Measurements from ENCODE around the gene TMEM229B.

TMEM229B gene

DNA sequence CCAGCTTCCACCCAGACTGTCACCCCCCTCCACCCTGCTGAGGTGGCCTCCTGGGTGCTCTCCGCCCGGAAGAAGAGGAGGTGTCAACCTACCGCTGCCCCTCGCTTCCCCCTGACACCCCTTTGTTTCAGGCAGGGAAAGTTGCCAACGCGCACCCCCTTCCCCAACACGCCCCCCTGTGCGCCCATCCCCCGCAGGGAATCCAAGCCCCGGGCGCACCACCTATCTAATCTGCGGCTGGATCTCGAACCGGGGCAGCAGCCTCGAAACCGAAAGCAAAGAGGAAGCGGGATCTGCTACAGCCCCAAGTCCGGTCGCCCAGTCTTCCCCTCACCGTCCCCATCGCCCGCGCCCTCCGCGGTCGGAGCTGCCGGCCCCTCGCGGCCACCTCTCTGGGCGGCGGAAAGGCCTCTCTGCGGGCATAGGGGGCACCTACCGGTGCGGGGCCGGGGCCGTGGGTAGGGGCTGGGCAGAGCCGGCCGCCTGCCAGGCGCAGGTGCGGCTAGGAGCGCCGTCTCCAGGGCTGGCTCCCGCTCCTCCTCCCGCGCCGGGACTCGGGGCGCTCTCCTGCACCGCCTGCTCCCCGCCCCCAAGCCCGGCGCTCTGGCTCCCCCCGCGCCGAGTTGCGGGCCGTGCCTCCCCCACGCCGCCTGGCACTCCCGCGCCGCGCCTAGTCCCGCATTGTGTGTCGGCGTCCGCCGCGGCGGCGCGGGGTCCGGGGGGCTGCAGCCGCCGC lies 26.3 kb upstream of the TMEM229B start:
- DNase-seq: peak; percentile 25

DNA sequence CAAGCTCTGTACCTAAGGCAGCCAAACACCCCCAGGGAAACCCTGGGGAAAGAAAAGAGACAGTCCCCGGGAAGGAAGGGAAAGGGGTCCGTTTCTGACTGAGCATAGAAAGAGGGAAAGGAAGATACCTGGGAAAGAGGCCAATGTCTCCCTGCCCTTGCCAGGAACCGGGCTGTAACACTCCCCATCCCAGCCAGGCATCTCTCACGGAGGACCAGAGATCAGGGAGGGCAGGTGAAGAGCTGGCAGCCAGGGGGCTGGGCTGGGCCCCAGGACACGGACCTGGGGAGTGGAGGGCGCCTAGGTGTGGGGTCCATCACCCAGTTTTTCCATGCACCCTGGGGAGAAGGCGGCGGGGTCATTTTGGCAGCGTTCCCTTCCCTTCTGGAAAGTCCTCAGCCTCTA lies 25.7 kb upstream of the TMEM229B start:
- no peak for DNase-seq

DNA sequence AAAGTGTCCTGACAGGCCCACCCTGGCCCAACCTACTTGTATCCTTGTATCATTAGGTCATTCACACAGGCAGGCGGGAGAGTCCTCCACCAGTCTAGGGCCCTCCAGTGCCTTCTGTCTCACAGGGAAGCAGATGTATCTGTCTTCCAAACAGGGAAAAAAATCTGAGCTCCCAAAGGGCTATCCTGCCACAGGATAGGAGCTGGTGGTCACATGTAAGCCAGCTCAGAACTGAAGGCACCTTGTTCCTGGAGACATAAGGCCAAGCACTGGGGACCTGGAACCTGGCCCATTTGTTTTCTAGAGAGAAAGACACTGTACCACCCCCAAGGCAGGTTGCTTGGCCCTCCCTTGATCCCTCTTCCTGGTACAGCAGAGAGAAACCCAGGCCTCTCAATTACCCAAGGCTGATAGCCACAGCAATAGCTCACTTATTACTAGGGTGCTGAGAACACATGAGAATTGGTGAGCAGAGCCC lies 25.1 kb upstream of the TMEM229B start:
- DNase-seq: no peak

DNA sequence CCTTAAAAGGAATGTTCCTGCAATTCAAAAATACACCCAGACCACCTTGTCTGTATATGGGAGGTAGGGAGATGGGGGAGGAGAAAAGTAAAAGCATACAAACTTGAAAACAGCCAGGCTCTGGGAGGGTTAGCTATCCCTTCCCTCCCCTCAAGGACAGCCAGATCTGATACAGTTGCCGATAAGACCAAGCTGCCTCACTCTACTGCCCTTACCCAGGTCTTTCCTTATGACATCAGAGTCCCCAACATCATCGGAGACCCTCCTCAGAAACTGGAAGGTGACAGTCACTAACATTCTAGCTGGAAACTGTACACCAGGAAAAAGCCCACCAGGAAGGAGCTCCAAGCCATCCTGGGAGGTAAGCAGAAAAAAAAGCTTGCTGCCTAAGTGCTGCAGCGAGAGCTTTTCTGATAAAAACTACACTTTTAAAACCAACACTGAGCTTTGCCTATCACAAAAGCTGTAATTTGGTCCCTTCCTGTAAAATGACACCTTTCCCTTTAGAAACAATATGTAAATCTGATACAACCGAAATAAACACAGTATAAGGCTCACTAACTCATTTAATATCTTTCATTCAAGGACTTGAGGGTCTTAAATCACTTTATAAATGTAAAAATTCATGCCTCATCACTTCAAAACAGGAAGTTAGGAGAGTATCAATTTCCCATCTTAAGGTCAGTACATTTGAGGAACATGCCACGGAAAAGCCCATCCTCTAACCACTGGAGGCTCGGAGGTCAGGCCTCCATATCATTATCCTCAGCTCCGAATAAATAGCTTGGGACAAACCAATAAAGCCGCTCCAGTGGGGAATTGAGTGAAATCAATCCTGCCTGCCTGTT lies 24.2 kb upstream of the TMEM229B start:
- no peak for DNase-seq

DNA sequence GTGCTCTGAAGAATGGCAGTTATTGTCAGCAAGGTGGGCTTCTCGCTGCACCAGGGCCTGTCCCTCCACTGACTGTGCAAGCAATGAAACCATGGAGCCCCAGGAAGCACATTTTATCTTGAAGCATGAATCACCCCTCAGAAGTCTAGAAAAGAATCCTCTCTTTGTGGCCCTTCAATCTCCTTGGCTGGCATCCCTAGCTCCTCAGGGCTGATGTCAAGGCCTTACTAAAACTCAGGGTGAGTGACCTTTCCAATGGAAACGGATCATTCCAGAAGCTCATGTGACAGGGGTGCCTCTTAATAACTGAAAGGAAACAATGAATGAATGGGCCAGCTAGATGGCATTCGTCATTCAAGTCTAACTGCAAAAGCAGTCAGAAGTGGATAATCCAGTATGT lies 22.3 kb upstream of the TMEM229B start:
- no peak for DNase-seq

DNA sequence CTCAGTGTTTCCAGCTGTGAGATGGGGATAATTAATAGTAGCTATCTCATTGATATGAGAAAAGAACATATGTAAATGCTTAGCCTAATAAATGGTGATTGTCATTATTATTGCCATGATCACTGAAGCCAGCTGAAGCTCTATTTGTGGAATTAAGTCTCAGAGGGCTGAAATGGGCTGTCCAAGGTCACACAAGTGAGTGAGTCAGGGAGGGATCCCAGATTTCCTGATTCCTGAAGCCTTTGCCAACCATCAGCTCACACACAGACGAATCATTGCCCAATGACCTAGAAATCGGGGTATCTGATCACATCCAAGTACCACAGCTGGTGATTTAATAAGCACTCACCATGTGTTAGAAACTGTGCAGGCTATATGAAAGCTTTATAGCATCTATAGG lies 21.6 kb upstream of the TMEM229B start:
- no peak for DNase-seq

DNA sequence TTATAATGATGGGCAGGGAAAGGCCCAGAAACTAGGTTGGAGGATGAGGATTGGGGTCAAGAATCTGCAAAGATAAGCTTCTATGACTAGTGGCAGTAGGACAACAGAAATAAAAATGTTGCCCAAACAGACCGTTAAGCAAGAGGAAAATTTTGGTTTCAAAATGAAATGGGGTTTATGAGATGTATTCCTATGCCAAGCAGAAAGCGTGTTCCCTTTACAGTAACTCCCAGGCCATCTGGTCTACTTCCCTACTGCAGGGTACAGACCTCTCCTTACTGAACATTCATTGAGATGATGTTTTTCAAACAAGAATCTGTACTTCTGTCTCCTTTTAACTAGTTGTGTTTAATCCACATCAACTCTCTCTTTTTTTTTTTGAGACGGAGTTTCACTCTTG lies 20.4 kb upstream of the TMEM229B start:
- no peak for DNase-seq

DNA sequence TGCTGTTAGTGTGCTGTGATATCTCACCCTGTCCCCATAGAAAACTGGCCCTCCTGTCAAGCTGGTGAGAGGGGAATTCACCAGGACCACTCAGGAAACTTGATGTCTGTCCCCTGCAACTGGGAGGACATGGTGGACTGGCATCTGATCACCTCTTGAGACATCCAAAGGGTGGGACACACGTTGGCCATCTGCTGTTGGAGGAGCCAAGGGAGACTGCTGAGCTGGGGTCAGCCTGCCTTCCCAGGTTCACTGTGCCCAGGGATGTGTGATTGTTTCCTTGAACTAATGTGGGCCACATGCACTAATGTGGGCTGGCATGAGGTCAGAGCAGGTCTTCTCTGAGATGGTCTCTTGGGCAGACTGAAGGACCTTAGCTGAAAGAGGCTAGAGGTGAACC lies 16.7 kb upstream of the TMEM229B start:
- no peak for DNase-seq

DNA sequence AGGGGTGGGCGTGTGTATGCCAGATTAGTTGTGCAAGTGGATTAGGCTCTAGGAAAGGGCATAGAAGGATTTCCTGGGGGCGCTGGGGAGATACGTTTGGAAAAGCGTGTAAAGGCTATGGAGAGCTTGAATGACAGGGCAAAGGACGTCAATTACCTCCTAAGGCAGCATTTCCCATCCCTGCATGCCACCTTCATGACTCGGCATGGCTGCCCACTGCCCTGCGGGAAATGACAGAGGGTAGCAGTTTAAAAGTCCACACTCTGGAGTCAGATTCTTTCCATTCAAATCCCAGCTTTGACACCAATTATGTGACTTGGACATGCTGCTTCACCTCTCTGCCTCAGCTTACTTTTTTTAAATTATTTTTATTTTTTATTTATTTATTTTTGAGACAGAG lies 14.8 kb upstream of the TMEM229B start:
- no peak for DNase-seq

DNA sequence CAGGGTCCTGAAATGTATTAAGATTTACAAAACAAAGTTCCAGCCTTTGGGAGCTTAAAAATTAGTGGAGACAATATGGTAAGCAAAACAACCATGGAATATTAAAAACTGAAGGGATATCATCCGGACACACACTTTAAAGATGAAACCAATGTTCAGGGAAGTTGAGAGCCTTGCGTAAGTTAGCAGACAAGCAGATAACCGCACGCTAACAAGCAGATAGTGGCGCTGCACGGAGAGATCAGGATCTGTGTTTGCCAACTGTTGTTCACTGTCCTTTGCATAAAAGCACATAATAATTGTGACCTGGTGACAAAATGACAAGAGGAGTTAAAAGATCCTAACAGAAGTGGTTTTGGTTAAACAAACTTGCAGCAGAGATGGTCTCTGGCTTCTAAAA lies 14.3 kb upstream of the TMEM229B start:
- no peak for DNase-seq

DNA sequence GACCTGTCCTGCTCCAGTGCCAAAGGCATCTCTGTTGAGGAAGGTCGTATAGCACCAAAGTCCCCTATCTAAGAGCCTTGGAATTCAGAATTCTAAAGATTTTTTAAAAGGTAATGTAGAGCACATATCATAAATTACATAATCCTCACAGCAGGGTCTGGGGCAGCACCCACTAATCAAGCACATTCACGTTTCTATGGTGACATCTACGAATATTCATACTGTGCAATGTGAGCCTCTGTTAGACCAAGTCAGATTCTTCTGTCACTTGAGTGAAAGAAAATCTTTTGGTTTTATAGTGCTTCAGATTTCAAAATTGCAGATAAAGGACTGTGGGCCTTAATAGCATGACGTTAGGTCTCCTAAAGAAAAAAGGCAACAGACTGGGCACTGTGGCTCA lies 13.1 kb upstream of the TMEM229B start:
- no peak for DNase-seq

DNA sequence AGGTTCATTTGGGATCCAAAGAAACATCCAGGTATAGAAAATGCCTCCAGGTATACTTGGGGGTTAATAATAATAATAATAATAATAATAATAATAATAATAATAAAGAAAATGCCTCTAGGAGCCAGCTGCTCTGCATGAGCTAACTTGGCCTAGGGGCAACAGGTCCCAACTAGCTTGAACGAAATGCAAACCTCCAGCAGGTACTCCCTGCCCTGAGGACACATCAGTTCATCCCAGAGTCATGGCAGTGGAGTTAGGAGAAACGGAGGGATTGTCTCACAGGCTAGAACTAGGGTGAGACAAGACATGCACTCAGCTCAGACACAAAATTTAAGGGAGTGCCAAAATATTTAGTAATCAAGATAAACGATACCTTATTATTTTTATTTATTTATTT lies 12.5 kb upstream of the TMEM229B start:
- DNase-seq: no peak

DNA sequence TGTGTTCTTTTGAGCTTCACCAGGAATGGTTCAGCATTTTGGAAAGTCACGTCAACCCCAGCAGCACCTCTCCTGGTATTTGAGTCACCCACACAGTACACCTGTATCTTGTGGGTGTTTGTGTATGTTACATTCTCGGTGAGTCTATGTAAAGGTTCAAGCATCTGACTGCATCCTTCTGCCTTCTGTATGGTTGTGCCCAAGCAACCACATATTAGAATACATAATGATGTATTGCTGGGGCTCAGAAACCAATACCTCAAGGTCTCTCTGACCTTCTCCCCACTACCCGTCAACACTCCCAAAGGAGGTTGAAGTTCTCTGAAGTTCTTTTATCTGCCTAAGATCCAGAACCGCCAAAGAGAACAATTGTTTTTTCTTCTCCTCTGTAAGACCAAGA lies 9.2 kb upstream of the TMEM229B start:
- DNase-seq: no peak

DNA sequence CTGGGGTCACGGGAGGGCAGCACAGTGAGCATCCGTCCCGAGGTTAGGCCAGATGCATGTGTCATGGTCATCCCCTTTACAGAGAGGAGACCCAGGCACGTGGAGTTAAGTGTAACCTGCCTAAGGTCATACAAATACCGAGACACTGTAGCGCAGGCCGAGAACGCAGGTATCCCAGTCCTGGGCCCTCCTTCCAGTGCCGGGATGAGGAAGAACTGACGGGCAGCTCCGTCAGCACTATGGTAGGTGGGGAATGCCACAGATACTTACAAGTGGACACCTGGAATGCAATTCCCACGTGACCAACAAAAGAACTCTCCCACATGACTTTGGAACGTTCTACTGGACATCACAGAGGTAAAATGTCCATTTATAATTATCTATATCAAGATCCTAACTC lies 8.7 kb upstream of the TMEM229B start:
- DNase-seq: no peak

DNA sequence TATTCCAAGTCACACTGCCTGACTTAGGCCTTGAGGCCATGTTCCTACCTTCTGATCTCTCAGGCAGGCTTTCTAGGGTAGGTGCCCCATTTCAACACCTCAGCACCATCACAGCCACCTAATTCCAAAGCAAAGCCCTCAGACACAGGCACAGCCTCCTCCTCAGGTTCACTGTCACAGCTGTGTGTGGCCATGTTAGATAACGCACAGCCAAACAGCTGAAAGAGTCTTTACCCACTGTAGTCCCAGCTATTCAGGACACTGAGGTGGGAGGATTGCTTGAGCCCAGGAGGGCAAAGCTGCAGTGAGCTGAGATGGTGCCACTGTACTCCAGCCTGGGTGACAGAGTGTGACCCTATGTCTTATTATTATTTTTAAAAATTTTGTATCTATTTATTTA lies 7.3 kb upstream of the TMEM229B start:
- no peak for DNase-seq

DNA sequence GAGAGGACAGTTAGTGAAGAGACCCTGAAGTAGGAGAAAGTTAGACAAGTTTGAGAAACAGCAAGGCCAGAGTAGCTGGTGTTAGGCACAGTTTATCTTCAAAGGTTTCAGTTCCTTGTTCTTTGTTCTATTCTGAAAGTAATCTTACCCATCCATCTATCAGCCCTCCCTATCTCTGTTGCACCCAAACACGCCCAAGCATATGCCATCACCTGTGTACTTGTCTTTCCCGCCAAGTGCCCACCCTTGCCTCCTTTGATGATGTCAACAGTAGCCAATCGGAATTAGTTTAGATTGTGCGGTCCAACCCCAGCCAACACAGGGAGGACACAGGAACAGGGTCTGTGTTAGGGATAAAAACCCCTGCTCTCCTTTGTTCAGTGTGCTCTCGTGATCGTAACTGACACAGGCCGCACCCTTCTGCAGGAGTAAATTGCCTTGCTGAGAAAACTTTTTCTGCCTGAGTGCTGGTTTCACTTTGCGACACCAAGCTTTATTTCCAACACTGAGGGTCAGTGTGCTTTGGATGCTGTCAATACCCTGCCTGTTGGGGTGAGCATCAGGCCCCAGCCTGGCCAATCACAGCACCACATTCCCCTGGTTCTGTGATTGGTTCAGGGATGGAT lies 4.7 kb upstream of the TMEM229B start:
- no peak for DNase-seq

DNA sequence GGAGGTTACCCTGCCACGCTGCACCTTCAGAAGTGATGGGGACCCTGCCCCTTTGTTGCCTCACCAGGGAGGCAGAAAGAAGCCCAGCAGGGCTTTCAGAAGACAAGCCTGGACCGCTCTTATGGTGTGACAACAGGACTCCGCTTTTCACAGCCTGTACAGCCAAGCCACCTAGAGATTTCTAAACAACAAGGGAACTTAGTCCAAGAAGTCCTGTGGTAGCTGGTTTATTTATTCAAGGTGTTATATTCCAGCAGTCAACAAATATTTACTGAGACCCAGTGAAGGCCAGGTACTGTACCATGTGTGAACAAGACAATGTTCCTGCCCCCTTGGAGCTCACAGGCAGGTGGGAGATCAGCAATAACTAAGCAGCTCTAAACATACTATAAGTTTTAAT lies 4.0 kb upstream of the TMEM229B start:
- no peak for DNase-seq

DNA sequence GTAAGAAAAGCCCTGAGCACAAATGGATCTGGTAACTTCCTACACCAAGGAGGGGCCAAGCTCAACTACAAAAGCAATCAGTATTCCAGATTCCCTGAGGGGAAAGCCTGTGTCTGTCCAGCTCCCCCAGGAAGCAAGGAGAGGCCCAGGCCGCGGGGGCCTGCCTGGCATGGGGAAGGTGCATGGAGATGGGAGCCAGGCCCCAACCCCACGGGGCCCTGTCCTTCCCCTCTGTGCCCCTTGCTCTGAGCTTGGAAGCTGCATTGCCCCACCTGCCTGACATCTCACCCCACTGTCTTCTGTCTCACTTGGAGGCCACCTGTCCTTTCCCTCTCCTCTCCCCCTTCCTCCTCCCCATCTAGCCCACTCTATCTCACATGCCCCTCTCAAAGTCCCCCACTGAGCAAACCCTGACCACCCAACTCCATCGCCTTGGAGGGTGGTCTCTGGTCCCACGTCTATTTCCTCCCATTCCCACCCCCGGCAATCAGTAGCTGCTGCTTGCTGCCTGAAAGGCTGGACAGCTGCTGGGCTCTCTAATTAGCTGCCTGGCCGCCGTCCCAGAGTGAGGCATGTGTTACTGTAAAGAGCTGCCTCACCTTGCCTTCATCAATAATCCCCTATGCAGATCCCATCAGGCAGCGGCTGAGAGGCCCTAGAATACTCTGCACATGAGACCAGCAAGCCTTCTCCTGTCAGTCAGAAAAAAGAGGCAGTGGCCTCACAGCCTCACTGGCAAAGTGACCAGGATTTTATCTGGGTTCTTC lies 3.4 kb upstream of the TMEM229B start:
- no peak for DNase-seq

DNA sequence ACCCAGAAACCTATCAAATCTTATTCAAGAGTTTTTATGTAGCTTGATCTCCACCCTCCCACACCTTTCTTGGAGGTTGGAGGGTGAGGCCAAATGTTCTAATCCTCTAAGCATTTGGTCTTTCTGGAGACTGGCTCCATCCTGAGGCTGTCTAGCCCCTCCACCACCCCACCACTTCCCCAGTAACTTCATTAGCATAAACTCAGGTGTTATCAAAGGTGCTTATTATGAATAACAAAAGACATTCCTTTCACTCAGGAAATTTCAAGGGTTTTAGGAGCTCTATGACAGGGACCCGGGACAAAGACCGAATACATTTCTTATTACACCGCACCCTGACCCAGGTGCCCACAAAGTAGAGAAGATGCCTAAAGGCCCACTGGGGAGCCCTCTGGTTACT lies 2.8 kb upstream of the TMEM229B start:
- no peak for DNase-seq

DNA sequence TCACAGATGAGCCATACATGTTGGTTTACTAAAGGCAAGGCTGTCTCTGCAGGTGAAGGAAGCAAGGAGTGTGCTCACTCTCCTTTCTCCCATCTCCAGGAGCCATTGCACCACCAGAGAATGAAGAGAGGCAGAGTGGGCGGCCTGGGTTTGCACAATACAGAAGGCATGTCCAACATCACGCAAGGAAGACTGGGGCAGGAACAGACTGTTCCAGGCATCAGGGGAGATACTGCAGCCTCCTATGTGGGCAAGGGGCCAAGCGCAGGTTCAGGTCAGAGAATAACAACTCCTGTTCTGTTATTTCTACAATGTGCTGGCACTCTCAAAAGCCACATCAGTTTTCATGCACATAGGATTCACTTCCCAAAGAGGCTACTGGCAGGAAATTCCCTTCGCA lies 1.7 kb upstream of the TMEM229B start:
- DNase-seq: no peak

DNA sequence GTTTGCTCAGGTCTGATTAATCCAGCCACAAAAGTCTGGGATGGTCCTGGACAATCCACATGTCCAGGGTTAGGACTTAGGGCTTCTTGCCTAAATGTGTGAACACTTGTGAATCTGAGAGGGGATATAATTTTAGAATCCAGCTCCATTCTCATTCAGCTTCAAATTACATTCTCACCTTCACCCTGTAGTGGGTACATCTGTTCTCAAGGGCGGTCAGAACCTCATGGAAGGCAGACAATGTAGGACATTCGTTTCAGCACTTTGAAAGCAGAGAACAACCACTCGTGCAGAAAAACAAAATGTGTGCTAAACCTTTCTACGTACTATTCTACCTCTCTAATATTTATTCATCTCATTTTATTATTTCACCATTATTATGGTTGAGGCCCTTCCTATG lies 1.2 kb downstream of the TMEM229B start:
- DNase-seq: no peak

DNA sequence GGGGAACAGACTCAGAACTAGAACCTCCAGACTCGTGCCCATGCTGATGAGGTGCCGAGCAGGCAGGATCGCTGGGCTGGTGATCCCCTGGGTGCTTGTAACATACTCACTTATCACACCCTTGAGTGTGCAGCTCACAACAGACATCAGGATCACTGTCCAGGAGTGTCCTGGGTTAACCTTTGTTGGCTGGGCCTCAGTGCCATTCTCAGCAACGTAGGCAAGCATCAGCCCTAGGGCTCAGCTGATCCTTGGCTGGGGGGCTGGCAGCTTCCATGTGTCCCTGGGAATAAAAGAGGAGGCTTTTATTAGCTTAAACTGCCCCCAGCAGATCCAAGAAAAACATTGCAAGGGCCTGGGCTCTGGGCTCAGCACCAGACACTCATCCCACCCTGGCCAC lies 1.6 kb downstream of the TMEM229B start:
- no peak for DNase-seq

DNA sequence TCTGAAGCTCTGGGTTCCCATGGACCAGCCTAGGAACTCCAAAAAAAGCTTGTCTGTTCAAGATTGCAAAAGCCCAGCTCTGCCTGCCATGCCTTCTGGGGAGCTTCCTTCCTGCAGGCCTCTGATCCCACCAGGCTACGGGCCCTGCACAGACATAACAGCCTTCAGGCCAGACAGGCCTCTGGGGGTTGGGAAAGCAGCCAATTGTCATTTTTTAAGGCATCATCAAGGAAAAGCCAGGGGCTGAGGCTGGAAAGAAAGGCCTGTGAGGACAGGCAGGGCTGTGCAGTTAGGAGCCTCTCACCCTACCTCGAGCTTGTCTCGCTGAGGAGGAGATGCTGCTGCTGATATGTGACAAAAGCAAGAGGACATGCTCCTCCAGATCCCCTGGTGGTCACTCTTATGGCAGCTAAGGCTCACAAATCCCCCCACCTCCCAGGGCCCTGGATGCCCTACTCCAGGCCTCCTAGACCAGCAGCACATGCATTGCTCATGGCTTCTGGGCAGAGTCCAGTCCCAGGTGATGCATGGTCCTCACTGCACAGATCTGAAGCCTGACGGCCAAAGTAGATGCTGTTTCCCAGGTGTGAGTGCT lies 2.9 kb downstream of the TMEM229B start:
- no peak for DNase-seq

Measured in effector CD8-positive, alpha-beta T cell (primary cell).